Measurements from ENCODE around the gene FYCO1. TPM values are rescaled to one million over a fixed set of nuclear protein-coding genes. Genes with fewer than 3 reads are reported as not detected.

The FYCO1 gene
- total and polyA plus RNA-seq, 2 of the 8 experiments (the other 6 are each of a cell fraction or from before 2014, with no cell fraction given): 4.8 to 10.8 TPM

DNA sequence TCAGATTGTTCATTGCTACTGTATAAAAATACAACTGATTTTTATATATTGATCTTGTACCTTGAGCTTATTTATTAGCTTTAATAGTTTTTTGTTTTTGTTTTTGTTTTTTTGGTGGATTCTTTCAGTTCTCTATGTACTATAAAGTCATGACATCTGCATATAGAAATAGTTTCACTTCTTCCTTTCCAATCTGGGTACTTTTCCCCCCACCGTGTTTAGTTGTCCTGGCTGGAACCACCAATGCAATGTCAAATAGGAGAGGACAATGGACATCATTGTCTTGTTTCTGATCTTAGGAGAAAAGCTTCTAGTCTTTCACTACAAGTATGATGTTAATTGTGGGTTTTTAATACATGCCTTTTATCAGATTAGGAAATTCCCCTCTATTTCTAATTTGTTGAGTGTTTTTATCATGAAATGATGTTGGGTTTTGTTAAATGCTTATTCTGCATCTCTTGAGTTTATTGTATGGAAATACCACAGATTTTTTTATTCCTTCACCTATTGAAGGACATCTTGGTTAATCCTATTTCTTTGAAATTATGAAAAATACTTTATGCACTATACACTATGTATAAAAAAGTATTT, 34.4 kb upstream of the FYCO1 start (continued):
- TF ChIP-seq, protein P1, sequence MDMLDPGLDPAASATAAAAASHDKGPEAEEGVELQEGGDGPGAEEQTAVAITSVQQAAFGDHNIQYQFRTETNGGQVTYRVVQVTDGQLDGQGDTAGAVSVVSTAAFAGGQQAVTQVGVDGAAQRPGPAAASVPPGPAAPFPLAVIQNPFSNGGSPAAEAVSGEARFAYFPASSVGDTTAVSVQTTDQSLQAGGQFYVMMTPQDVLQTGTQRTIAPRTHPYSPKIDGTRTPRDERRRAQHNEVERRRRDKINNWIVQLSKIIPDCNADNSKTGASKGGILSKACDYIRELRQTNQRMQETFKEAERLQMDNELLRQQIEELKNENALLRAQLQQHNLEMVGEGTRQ (IDR thresholded peaks at IDR 0.05; ENCODE audit: low read length): no peak
